ENCODE data around the gene NCK1. TPM values are rescaled to one million over a fixed set of nuclear protein-coding genes. Genes with fewer than 3 reads are reported as not detected.
"Not testable (repeated sequence)": the region's sequence is repeated elsewhere in the genome, so short reads cannot be mapped to it uniquely, and the experiment has no call there.

Gene NCK1
- total RNA-seq, 1 donor from 2014 or later: 38.3 TPM

DNA sequence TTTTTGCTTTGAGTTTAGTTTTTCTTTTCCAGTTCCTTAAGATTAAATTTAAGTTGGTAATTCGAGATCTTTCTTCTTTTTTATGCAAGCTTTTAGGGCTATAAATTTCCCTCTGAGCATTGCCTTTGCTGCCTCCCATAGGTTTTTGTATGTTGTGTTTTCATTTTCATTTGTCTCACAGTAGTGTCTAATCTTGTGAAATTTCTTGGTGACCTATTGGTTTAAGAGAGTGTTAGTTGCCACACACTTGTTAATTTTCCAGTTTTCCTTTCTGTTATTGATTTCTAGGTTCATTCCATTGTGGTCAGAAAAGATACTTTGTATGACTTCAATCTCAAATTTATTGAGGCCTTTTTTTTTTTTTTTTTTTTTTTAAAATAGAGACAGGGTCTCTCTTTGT is 77.5 kb downstream of the NCK1 start:
- FAIRE-seq (no peak), DNase-seq (ENCODE audit: low spot score in 2 of 2) (no peak)

DNA sequence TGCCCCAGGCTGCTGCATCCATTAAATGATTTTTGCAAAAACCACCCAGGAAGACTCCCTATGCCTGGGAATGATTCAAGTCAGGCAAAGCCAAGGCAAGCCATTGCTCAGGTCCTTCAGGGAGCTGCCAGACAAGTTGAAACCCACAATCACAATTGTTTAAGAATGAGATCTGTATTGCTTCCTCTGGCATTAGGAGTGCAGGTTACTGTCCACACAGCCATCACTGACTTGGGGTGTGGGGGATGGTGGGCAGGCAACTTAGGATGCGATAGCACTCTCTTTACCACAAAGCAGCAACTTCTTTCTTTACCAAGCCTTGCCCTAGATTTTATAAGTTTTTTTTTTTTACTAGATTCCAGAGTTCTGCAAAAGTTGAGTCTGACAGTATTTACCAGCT is 80.8 kb downstream of the NCK1 start:
- FAIRE-seq: no peak
- no peak for DNase-seq (ENCODE audit: low spot score in 2 of 2)

DNA sequence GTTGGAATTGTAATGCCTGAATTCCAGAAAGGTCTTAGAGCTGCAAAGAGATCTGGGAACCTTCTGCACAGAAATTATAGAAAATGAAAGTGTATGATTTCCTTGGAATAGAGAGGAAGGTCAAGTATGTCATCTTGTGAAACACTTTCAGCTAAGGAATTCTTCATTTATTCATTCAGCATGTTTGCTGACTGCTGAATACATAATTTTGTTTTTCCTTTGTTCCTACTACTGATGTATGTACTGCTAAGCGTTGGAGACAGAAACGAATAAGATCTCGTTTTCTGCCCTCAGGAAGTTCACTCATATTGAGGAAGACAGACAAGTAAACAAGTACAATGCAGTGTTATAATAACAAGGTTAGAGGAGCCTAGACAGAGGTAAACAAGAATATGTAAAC is 81.4 kb downstream of the NCK1 start:
- no peak for DNase-seq (ENCODE audit: low spot score in 2 of 2)
- no peak for FAIRE-seq

DNA sequence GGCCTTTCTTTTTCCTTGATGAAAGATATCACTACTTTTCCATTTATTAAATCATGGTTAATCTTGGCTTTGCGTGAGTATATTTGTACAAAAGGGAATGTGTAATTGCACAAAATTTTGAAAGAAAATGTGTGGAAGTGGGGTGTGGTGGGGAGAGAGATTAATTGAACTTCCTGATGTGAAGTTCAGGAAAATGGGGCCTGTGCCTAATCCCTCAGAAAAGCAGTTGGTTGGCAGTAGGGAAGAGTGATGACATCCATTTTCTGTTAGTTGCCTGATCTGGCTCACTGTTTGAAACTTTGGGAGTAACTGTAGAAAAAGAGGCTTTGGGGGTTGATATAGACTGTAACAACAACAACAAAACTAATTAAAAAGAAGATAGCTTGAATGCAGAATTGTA is 85.0 kb downstream of the NCK1 start:
- no peak for DNase-seq (ENCODE audit: low spot score in 2 of 2)
- FAIRE-seq: no peak

DNA sequence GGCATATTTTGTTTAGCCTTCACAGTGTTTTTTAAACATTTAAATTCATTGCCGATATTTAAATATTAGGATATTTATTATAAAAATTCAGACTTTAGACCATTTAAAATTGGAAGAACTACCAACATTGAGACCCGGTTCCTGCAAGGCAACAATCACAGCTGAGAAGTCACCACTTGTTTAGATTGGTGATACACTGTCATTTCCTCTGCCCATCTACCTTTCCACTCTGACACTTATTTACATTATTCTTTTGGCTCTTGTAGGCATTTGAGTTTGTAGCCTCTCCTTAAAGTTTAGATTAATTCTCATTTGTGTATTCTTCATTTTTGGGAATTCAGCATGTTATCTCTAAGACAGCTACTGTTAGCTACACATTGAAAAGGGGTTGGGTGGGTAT is 85.5 kb downstream of the NCK1 start:
- no peak for DNase-seq (ENCODE audit: low spot score in 2 of 2)
- FAIRE-seq: no peak

DNA sequence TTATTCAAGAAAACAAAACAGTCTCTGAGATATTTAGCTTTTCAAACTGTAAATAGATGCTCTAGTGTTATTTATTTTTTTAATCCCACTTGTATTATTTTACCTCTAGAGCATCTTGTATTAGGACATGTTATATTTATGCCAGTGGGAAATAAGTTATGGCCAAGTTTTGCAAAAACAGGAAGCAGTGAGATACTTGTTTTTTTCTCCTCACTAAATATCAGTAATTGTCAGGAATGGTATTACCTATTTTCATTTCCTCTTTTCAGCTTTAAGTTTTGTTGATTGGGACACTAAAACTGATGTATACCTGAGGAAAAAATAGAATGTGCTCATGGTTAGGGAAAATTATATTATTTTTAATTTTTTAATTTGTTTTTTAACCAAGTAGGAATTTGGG is 87.1 kb downstream of the NCK1 start:
- DNase-seq (ENCODE audit: low spot score in 2 of 2) (no peak), FAIRE-seq (no peak)

DNA sequence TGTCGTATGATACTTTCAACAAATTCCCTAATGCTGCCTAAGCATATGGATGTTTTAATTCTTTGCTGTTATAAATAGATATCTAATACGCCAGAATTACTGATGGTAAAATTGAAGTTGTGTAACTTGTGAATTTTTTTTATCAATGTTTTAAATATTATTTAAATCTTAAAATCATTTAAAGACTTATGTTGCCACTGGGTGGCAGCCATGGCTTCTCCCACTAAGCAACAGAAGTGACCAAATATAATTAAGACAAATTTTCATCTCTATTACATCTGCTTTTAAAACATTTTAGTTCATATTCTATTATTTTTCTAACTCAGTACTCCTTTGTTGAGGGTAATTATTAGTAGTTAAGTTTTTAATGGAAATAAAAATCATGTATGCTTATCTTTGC is 87.7 kb downstream of the NCK1 start:
- DNase-seq (ENCODE audit: low spot score in 2 of 2): no peak
- peak; percentile 40 for FAIRE-seq

DNA sequence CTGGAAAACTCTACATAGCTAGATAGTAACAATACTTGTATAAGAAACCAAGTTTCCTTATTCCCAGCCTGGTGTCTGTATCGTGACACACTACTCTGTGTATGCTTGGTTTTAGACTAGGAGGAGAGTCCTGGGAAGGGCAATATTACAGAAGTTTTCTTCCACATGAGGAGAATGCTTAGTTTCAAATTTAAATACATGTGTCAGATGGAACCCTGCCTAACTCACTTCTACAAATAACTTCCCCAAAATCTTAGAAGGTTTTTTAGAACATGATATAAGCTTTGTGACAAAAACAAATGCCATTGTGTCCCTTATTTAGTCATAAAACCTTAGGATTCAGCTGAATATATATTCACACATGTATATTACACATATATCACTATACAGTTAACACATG is 88.6 kb downstream of the NCK1 start:
- FAIRE-seq (no peak), DNase-seq (ENCODE audit: low spot score in 2 of 2) (no peak)

DNA sequence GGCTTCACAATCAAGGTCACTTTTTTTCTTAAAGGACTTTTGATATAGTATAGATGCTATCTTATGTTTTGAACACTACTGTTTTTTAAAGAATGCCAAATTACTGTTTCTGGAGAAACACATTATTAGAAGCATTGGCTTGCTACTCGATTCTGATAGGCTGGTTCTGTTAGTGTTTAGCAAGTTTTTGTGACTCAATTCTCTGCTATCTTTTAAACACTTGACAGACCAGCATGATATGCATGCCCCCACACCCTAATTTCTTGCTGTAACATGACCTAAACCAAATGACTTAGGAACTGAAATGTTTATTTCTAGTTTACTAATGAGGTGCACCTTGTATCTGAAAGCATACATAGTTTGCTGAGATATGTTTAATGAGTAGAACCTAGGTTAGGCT is 90.3 kb downstream of the NCK1 start:
- FAIRE-seq (no peak), DNase-seq (ENCODE audit: low spot score in 2 of 2) (no peak)

DNA sequence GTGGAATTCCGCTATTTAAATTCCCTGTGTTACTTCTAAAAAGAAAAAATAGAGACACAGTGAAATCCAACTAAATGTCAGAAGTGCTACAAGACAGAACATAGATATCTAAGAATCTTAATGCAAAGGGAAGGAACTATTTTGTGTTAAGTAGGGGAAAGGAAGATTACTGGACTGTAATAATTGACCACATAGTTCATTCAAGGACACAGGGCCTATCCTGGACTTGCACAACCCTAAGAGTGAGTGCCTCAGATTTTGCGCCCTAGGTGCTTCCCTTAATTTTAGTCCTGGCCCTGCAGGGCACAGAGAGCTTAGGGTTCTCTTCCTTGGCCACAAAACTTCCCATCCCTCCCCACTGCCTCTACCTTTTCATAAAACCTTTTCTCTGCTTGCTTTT is 92.2 kb downstream of the NCK1 start:
- no peak for DNase-seq (ENCODE audit: low spot score in 2 of 2)

DNA sequence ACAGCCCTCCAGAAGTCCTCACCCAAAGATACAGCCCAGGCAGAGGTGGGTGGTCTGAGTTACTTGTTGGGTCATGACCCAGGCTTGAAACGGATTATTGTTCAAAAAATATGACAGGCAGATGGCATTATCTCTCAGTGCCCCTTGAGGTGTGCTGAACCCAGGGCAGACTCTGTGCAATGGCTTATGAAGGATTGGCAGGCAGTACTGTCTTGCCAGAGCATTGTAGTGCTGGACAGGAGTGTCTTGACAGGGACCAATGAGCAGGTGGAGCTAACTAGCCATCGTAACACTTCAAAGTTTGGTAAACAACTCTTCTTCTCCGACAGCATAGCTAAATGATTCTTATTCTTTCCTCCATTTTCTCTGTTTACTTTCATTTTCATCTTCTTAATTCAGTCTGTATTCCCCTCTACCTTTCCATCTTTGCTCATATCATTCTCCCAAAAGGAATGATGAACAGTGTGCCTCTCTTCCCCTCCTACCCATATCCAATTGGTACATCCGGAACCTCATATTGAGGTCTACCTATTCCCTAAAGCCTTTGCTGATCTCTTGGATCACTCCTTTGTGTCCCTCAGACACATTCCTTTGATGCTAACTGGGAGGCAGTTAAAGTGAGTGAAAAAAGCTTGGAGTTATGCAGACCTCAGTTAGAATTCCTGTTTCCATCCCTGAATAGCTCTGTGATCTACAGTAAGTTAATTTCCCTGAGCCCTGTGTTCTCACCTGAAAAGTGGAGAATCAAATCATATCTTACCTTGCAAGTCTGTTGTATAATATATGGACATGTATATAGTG is 93.2 kb downstream of the NCK1 start:
- FAIRE-seq: no peak
- no peak for DNase-seq (ENCODE audit: low spot score in 2 of 2)

More for the DNA sequence above, 92.2 kb downstream of the NCK1 start:
- FAIRE-seq: no peak

DNA sequence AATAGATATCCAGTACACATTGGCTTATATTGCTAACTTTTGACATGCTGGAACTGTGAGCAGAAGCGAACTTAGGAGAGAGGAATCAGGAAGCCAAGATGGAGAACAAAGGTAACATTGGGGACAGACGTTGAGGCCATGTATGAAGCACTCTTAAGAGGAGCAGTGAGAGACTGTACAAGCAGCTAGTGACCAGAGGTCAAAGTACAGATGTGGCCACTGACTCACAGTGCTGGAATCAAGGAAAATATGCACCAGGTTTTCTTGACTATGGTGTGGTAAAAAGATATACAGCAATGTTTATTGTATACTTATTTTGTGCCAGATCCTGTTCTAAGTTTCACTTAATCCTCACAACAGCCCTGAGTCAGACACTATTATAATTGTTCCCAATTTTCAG is 93.8 kb downstream of the NCK1 start:
- no peak for DNase-seq (ENCODE audit: low spot score in 2 of 2)
- no peak for FAIRE-seq

DNA sequence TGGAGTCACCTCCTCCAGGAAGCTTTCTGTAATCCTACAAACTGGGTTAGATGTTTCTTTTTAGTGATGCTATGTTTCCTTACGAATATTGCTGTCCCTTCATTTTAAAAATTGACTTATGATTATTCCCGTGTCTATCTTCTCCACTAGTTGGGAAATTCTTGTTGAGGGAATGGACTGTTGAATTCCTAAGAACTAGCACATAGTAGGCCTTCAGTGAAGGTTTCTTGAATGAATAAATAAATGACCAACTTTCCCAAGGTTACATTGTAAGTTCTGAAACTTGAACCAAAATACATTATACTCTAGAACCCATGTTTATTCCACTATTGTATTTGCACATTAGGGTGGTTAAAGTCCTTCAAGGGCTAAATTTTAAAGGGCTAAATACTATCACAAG is 95.0 kb downstream of the NCK1 start:
- FAIRE-seq (no peak), DNase-seq (ENCODE audit: low spot score in 2 of 2) (no peak)

DNA sequence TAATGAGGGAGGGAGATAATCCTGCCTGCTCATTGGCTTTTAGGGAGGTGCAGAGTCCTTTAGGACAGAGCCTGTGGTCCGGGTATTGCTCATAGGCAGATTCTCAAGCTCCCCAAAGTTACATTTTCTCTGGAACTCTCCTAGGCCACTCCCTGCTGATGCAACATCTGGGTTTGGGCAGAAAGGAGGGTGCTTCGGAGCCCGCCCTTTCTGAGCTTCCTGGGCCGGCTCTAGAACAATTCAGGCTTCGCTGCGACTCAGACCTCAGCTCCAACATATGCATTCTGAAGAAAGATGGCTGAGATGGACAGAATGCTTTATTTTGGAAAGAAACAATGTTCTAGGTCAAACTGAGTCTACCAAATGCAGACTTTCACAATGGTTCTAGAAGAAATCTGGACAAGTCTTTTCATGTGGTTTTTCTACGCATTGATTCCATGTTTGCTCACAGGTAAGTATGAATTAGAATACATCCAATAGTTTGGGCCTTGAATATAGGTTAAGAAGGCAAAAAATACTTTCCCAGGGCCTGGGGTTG is 95.8 kb downstream of the NCK1 start, which contains the start of gene IL20RB:
Gene IL20RB (plus strand): TSS at position 233 of the 538 bp plus-strand sequence. CDS start 131 bp downstream, at position 364.
- no peak for FAIRE-seq
- no peak for DNase-seq (ENCODE audit: low spot score in 2 of 2)

DNA sequence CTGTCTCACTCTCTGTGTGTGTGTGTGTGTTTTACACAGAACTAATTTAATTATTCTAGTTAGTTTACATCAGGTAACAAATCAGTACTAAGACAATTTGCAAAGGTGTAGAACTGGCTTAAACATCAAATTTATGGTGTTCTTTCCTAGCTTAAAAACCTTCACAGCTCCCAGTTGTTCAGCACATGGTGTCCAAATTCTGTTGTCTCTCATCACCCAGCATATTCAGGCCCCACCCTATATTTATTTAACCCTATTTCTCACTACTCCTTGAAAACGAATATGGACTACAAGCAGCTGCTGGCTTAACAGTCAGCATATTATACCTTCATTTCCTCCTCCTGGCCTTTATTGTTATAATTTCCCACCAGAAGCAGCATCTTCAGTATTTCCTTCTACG is 96.9 kb downstream of the NCK1 start:
- no peak for DNase-seq (ENCODE audit: low spot score in 2 of 2)
- no peak for FAIRE-seq

DNA sequence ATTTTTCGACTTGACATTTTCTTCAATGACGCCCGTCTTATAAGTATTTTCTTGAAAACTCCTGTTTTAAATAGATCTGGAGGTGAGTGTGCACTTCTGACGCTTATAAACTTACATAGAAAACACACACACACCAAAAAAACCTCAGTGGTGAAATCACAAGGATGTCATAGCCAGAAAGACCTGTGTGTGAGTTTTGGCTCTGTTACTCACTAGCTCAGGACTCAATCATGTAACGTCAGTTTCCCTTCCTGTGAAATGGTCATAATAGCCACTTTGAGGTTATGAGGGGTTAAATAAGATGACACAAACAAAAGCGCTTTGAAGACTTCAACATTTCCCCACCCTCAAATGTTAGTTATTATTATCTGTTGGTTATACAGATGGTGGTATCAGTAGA is 97.6 kb downstream of the NCK1 start:
- FAIRE-seq (no peak), DNase-seq (ENCODE audit: low spot score in 2 of 2) (no peak)

DNA sequence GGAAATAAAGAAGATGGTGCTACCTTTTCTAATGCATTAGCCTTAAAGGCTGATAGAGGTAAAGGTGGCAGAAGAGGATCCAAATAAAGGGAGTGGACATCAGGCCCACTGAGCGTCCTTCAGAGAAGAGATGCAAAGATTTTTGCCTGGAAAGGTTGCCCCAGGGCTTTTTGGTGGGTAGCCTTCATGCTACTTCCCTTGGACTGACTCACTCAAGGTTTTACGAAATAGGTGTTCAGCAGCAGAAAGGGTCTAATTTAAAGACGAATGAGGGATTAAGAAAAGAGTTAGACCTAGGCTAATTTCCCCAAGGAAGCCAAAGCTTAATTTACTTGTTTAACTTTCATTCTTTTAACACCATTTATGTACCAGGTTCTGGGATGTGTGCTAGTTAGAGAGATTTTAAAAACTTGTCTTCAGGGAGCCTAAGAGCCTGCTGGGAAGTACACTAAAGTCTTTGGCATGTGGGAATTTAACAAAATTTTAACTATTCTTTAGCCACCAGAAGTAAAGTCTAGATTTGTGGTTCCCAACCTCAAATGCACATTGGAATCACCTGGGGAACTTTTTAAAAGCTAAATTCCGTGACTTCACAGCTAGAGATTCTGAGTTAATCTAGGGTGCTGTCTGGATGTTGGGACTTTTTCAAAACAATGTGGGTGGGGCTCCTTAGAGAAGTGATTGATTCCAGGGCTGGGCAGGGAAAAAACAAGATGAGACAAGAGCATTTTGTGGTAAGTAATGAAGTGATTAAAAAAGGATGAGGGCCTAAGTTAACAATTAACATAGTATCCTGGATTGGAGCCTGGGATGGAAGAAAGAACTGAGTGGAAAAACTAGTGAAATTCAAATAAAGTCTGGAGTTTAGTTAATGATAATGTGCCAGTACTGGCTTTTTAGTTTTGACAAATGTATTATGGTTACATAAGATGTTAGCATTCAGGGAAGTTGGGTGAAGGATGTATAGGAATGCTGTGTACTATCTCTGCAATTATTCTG is 99.1 kb downstream of the NCK1 start:
- FAIRE-seq: no peak
- no peak for DNase-seq (ENCODE audit: low spot score in 2 of 2)

DNA sequence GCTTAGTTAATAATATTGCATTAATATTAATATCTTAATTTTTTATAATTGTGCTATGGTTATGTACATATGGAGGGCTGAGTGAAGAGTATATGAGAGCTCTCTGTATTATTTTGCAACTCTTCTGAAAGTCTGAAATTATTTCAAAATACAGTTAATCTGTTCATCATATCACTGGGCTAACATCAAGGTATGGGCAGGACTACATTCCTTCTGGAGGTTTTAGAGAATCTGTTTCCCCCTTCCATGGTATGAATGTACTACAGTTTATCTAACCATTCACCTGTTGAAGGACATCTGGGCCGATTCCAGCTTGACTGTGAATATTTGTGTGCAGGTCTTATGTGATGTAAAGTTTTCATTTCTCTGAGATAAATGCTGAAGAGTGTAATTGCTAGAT is 100.9 kb downstream of the NCK1 start:
- FAIRE-seq (no peak), DNase-seq (ENCODE audit: low spot score in 2 of 2) (no peak)

DNA sequence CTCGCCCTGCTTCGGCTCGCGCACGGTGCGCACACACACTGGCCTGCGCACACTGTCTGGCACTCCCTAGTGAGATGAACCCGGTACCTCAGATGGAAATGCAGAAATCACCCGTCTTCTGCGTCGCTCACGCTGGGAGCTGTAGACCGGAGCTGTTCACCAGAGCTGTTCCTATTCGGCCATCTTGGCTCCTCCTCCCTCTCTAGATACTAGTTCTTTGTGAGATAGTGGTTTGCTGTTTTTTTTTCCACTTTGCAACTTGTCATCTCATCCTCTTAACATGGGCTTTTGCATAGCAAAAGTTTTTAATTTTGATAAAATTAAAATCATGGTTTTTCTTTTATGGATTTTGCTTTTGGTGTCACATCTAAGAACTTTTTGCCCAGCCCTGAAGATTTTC is 107.5 kb downstream of the NCK1 start:
- DNase-seq (ENCODE audit: low spot score in 2 of 2); FAIRE-seq: not testable (repeated sequence)

DNA sequence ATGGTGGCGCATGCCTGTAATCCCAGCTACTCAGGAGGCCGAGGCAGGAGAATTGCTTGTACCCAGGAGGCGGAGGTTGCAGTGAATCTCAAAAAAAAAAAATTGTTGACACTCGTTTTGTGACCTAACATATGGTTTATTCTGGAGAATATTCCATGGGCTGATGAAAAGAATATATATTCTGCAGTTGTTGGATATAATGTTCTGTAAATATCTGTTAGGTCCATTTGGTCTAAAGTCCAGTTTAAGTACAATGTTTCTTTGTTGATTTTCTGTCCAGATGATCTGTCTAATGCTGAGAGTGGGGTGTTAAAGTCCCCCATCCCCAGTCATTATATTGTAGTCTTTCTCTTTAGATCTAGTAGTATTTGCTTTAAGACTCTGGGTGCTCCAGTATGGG is 111.3 kb downstream of the NCK1 start:
- DNase-seq (ENCODE audit: low spot score in 2 of 2) (no peak), FAIRE-seq (no peak)

DNA sequence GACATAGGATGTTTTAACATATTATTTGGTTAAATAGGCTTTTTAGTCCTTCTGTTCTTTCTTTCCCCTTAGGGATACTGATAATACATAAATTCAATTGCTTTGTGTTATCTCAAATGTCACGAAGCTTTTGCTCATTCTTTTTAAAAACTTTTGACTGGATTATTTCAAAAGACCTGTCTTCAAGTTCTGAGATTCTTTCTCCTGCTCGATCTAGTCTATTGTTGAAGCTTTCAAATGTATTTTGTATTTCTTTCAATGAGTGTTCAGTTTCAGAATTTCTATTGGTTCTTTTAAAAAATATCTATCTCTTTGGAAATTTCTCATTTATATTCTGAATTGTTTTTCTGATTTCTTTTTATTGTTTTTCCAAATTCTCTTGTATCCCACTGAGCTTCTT is 112.7 kb downstream of the NCK1 start:
- DNase-seq (ENCODE audit: low spot score in 2 of 2): no peak

More for the DNA sequence above, 112.7 kb downstream of the NCK1 start:
- FAIRE-seq: peak; percentile 71

Data from frontal cortex (tissue), 4 donors.